Measurements from ENCODE around the gene ARMC8.

ARMC8 gene

DNA sequence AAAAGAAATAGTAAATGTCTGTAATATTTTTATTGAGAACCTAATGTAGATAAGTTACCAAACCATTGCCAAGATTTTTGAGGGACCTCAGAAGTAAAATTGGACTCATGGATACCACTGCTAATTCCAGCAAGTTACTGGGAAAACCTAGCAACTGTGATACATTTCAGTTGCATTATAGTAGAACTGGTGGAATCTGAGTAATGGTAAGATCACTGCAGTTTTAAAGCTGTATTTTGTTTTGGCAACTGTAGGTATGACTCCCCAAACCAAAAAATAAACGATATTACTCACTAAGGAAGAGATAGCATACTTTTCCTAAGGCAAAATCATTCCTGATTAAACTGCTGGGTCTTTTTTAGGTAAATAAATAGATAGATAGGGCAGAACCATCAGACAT lies 54.0 kb downstream of the ARMC8 start:
- no peaks in the 10 kb centered on the region for H3K27me3 ChIP-seq (ENCODE audit: control insufficient read depth, insufficient read depth, low read length, poor library complexity, severe bottlenecking)
- no peaks in the 10 kb centered on the region for H3K4me1 ChIP-seq (ENCODE audit: control insufficient read depth, insufficient read depth, low read length)
- no peak overlapping the region for H3K4me3 ChIP-seq (ENCODE audit: insufficient read depth, low read depth, low read length)
- no peaks in the 10 kb centered on the region for H3K9me3 ChIP-seq (ENCODE audit: control insufficient read depth, low read length)
- 92% methylated on average over 1 of the region's 1 CpG; no CpG with 5 or more reads in 1 of the 2 experiments for WGBS, 2 experiments
- H3K27ac ChIP-seq (ENCODE audit: insufficient read depth, low read depth, low read length, poor library complexity, severe bottlenecking): no peak overlapping the region
- H3K36me3 ChIP-seq (ENCODE audit: control insufficient read depth, insufficient read depth, low read length): peaks cover 28% of the 10 kb centered on the region

DNA sequence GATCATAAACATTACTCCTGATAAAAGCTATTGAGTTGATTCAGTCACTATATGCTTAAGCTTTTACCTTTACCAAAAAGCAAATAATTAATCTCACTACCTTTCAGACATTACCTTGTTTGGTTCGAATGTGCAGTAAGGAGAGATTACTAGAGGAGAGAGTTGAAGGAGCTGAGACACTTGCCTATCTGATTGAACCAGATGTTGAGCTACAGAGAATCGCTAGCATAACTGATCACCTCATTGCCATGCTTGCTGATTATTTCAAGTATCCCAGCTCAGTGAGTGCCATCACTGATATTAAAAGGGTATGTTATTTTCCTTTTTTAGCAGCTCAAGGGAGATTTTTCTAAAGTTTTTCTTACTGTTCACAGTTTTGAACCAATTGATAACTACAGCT lies 54.6 kb downstream of the ARMC8 start:
- H3K27ac ChIP-seq (ENCODE audit: insufficient read depth, low read depth, low read length, poor library complexity, severe bottlenecking): no peak overlapping the region
- H3K36me3 ChIP-seq (ENCODE audit: control insufficient read depth, insufficient read depth, low read length): peaks cover 24% of the 10 kb centered on the region
- no peaks in the 10 kb centered on the region for H3K4me1 ChIP-seq (ENCODE audit: control insufficient read depth, insufficient read depth, low read length)
- 88 to 95% methylated on average over 1 to 2 of the region's 2 CpGs for WGBS, 2 experiments
- no peak overlapping the region for H3K4me3 ChIP-seq (ENCODE audit: insufficient read depth, low read depth, low read length)
- H3K9me3 ChIP-seq (ENCODE audit: control insufficient read depth, low read length): no peaks in the 10 kb centered on the region
- H3K27me3 ChIP-seq (ENCODE audit: control insufficient read depth, insufficient read depth, low read length, poor library complexity, severe bottlenecking): no peaks in the 10 kb centered on the region

DNA sequence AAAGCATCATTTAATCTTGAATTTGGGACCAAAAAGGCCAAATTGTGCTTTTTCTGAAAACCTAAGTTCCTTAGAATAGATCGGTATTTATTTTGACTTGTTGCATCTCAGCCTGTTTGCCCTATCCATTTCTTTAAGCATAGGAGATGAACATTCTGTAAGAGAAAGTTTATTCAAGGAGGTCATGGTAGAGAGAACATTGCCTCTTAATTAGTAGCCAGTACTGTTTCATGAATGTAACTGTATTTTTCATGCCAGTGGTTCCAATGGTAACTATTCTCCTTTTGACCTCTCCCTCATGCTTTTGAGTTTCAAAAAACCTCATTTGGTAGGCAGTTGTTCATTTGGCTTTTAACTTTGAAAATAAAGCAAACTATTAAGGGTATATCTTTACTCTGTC lies 55.4 kb downstream of the ARMC8 start:
- H3K4me3 ChIP-seq (ENCODE audit: insufficient read depth, low read depth, low read length): no peak overlapping the region
- H3K4me1 ChIP-seq (ENCODE audit: control insufficient read depth, insufficient read depth, low read length): no peaks in the 10 kb centered on the region
- H3K36me3 ChIP-seq (ENCODE audit: control insufficient read depth, insufficient read depth, low read length): peaks cover 24% of the 10 kb centered on the region
- H3K27me3 ChIP-seq (ENCODE audit: control insufficient read depth, insufficient read depth, low read length, poor library complexity, severe bottlenecking): no peaks in the 10 kb centered on the region
- WGBS, 2 experiments: 100% methylated on average over 1 of the region's 1 CpG
- H3K9me3 ChIP-seq (ENCODE audit: control insufficient read depth, low read length): no peaks in the 10 kb centered on the region
- H3K27ac ChIP-seq (ENCODE audit: insufficient read depth, low read depth, low read length, poor library complexity, severe bottlenecking): no peak overlapping the region

DNA sequence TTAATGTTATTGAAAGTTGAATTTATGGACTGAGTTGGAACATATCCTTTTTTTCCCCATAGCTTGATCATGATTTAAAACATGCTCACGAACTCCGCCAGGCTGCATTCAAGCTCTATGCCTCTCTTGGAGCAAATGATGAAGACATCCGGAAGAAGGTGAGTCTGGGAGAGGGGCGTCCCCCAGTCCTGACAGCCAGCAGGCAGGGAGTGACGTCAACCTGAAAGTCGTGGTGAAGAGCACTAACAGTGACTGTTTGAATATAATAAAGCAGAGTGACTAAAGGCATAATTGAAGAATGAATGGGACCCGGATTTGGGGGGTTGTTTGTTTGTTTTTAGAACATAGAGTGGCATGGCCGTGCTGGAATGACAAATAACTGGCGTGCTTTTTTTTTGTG lies 57.9 kb downstream of the ARMC8 start:
- H3K4me1 ChIP-seq (ENCODE audit: control insufficient read depth, insufficient read depth, low read length): no peaks in the 10 kb centered on the region
- 96 to 98% methylated on average over 9 of the region's 9 CpGs for WGBS, 2 experiments
- no peaks in the 10 kb centered on the region for H3K27me3 ChIP-seq (ENCODE audit: control insufficient read depth, insufficient read depth, low read length, poor library complexity, severe bottlenecking)
- H3K36me3 ChIP-seq (ENCODE audit: control insufficient read depth, insufficient read depth, low read length): peaks cover 22% of the 10 kb centered on the region
- H3K4me3 ChIP-seq (ENCODE audit: insufficient read depth, low read depth, low read length): no peak overlapping the region
- no peaks in the 10 kb centered on the region for H3K9me3 ChIP-seq (ENCODE audit: control insufficient read depth, low read length)
- H3K27ac ChIP-seq (ENCODE audit: insufficient read depth, low read depth, low read length, poor library complexity, severe bottlenecking): no peak overlapping the region

DNA sequence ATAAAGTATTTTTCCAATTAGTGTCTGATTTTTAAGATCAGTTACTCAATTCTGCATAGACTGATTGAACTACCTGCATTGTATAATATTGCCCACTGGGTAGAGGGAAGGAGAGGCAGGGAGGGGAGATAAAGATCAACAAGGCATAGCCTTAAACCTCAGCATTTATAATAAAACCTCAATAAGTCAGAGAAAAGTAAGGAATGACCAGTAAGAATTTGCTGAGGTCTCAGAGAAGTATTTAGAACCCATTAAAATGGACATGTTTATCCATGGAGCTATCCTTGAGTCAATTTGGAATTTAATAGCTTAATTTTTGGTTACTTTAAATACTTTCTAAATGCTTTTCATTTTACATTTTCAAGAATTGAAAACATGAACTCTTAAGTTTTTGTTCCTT lies 62.5 kb downstream of the ARMC8 start:
- H3K36me3 ChIP-seq (ENCODE audit: control insufficient read depth, insufficient read depth, low read length): peaks cover 14% of the 10 kb centered on the region
- no peaks in the 10 kb centered on the region for H3K4me1 ChIP-seq (ENCODE audit: control insufficient read depth, insufficient read depth, low read length)
- no peaks in the 10 kb centered on the region for H3K9me3 ChIP-seq (ENCODE audit: control insufficient read depth, low read length)
- H3K4me3 ChIP-seq (ENCODE audit: insufficient read depth, low read depth, low read length): no peak overlapping the region
- H3K27me3 ChIP-seq (ENCODE audit: control insufficient read depth, insufficient read depth, low read length, poor library complexity, severe bottlenecking): no peaks in the 10 kb centered on the region
- H3K27ac ChIP-seq (ENCODE audit: insufficient read depth, low read depth, low read length, poor library complexity, severe bottlenecking): no peak overlapping the region

DNA sequence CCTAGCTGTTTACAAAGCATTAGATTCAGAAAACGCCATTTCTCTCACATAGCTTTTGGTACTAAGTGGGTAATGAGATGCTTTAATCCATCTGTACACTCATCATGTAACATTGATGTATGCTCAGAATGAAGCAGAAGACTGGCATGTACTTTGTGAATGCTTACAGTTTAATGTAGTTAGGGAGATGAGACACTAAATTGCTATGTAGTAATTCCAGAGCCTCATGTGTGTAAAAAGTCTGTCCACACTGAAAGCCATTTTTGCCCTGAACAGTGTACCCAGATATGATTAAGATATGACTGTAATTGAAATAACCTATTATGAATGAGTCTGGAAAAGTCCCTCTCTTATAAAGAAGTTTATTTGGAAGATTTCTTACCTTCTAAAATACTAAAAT lies 66.5 kb downstream of the ARMC8 start:
- peaks cover 3% of the 10 kb centered on the region for H3K36me3 ChIP-seq (ENCODE audit: control insufficient read depth, insufficient read depth, low read length)
- H3K27ac ChIP-seq (ENCODE audit: insufficient read depth, low read depth, low read length, poor library complexity, severe bottlenecking): no peak overlapping the region
- no peaks in the 10 kb centered on the region for H3K9me3 ChIP-seq (ENCODE audit: control insufficient read depth, low read length)
- no peak overlapping the region for H3K4me3 ChIP-seq (ENCODE audit: insufficient read depth, low read depth, low read length)
- WGBS, 2 experiments: 100% methylated on average over 1 of the region's 1 CpG; no CpG with 5 or more reads in 1 of the 2 experiments
- no peaks in the 10 kb centered on the region for H3K27me3 ChIP-seq (ENCODE audit: control insufficient read depth, insufficient read depth, low read length, poor library complexity, severe bottlenecking)
- no peaks in the 10 kb centered on the region for H3K4me1 ChIP-seq (ENCODE audit: control insufficient read depth, insufficient read depth, low read length)

DNA sequence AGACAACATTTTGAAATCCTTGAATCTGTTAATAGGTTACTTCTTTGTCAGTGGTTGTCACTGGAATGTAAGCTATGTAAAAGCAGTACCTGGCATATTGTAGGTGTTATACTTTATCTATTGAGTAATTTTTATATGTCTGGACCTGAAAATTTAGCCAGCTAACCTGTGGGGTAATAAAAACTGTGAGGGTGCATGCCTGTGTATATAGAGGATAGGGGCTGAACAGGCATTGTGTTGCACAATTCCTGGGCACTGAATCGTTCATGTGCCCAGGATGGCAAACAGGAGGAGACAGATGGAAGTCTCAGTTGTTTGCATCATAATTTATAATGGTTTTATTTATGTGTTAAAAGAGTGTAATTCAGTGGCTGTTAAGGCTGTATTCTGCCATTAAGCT lies 67.1 kb downstream of the ARMC8 start:
- no peak overlapping the region for H3K4me3 ChIP-seq (ENCODE audit: insufficient read depth, low read depth, low read length)
- peaks cover 3% of the 10 kb centered on the region for H3K36me3 ChIP-seq (ENCODE audit: control insufficient read depth, insufficient read depth, low read length)
- WGBS, 2 experiments: 94 to 95% methylated on average over 1 of the region's 1 CpG
- no peaks in the 10 kb centered on the region for H3K9me3 ChIP-seq (ENCODE audit: control insufficient read depth, low read length)
- H3K4me1 ChIP-seq (ENCODE audit: control insufficient read depth, insufficient read depth, low read length): no peaks in the 10 kb centered on the region
- no peaks in the 10 kb centered on the region for H3K27me3 ChIP-seq (ENCODE audit: control insufficient read depth, insufficient read depth, low read length, poor library complexity, severe bottlenecking)
- H3K27ac ChIP-seq (ENCODE audit: insufficient read depth, low read depth, low read length, poor library complexity, severe bottlenecking): no peak overlapping the region

DNA sequence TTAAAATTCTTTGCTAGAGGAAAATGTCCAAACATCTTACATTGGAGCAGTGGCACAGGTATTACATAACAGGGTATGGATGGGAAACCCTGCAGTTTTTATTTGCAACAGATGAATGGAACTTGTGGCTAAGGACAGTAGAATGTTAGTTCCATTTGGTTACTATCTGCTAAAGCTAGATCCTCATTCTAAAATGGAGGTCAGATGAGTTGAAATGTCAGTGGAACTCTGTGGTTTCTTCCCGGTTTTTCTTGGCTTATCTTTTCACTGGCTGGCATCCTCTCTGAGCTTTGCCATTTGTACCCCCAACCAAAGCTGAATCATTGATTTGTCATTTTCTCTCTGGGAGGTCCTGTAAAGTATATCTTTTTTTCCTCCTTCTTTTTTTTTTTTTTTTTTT lies 68.9 kb downstream of the ARMC8 start:
- H3K27ac ChIP-seq (ENCODE audit: insufficient read depth, low read depth, low read length, poor library complexity, severe bottlenecking): no peak overlapping the region
- H3K27me3 ChIP-seq (ENCODE audit: control insufficient read depth, insufficient read depth, low read length, poor library complexity, severe bottlenecking): no peaks in the 10 kb centered on the region
- H3K9me3 ChIP-seq (ENCODE audit: control insufficient read depth, low read length): no peaks in the 10 kb centered on the region
- no peaks in the 10 kb centered on the region for H3K36me3 ChIP-seq (ENCODE audit: control insufficient read depth, insufficient read depth, low read length)
- H3K4me1 ChIP-seq (ENCODE audit: control insufficient read depth, insufficient read depth, low read length): no peaks in the 10 kb centered on the region
- no peak overlapping the region for H3K4me3 ChIP-seq (ENCODE audit: insufficient read depth, low read depth, low read length)
- WGBS, 2 experiments: 94 to 100% methylated on average over 1 of the region's 1 CpG

DNA sequence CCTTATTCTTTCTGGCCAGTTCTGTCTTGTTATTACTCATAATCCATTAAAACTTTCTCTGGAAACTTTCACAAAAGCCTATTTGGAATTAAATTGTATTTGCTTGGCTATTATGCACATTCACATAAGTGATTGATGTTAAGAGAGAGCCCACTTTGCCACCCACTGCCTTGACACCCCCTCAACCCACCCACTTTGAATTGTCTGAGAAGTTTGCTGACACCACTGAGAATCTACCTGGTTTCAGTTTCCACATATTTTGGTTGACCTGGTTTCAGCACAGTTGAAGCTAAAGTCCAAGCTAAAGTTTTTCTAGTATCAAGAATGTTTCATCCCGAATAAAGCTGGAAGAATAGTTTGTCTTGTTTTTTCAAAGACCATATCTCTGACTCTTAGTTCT lies 70.9 kb downstream of the ARMC8 start:
- H3K36me3 ChIP-seq (ENCODE audit: control insufficient read depth, insufficient read depth, low read length): no peaks in the 10 kb centered on the region
- no peaks in the 10 kb centered on the region for H3K27me3 ChIP-seq (ENCODE audit: control insufficient read depth, insufficient read depth, low read length, poor library complexity, severe bottlenecking)
- WGBS, 2 experiments: 93 to 94% methylated on average over 1 of the region's 1 CpG

DNA sequence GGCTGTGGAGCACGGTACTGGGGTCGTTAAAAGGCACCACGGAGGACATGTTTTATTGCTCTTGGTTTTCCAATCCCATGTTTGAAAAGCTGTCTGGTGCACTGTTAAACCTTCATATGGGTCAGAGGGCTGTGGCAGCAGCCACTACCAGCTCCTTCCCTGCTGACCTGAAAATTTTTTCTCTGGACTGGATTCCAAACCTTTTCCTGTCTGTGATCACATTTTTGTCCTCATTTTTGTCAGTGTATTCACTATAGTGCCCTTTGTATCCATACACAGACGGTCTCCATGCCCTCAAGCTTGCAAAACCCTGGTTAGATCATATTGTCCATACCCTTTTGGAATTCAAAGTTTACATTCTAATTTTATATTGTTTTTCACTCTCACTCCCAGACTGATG lies 72.0 kb downstream of the ARMC8 start:
- H3K4me1 ChIP-seq (ENCODE audit: control insufficient read depth, insufficient read depth, low read length): no peaks in the 10 kb centered on the region
- H3K27me3 ChIP-seq (ENCODE audit: control insufficient read depth, insufficient read depth, low read length, poor library complexity, severe bottlenecking): no peaks in the 10 kb centered on the region
- H3K27ac ChIP-seq (ENCODE audit: insufficient read depth, low read depth, low read length, poor library complexity, severe bottlenecking): no peak overlapping the region
- WGBS, 2 experiments: 95 to 98% methylated on average over 4 of the region's 4 CpGs
- no peaks in the 10 kb centered on the region for H3K9me3 ChIP-seq (ENCODE audit: control insufficient read depth, low read length)
- H3K4me3 ChIP-seq (ENCODE audit: insufficient read depth, low read depth, low read length): no peak overlapping the region
- H3K36me3 ChIP-seq (ENCODE audit: control insufficient read depth, insufficient read depth, low read length): no peaks in the 10 kb centered on the region

More for the DNA sequence above, 70.9 kb downstream of the ARMC8 start:
- H3K27ac ChIP-seq (ENCODE audit: insufficient read depth, low read depth, low read length, poor library complexity, severe bottlenecking): no peak overlapping the region
- H3K4me1 ChIP-seq (ENCODE audit: control insufficient read depth, insufficient read depth, low read length): no peaks in the 10 kb centered on the region
- no peak overlapping the region for H3K4me3 ChIP-seq (ENCODE audit: insufficient read depth, low read depth, low read length)
- no peaks in the 10 kb centered on the region for H3K9me3 ChIP-seq (ENCODE audit: control insufficient read depth, low read length)

DNA sequence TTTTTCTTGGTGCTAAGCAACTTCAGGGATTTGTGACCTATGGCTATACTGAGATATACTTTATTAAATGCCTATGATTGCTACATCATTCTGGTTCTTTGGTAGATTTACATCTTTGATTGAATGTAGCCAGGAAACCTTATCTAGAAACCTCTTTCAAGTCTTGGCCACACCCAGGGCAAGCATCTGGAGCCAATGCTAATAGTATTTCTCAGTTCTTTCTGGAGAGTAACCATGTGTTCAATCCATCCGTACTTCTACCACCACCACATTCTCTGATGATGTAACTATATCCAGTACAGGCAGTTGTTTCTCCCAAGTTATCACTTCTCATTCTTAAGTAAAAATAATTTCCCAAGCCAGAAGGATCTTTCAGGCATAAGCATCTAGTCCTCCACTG lies 73.5 kb downstream of the ARMC8 start:
- Histone ChIP-seq H3K27me3 (ENCODE audit: control insufficient read depth, insufficient read depth, low read length, poor library complexity, severe bottlenecking) (no peaks in the 10 kb centered on the region), H3K27ac (ENCODE audit: insufficient read depth, low read depth, low read length, poor library complexity, severe bottlenecking) (no peak overlapping the region), H3K4me3 (ENCODE audit: insufficient read depth, low read depth, low read length) (no peak overlapping the region), H3K9me3 (ENCODE audit: control insufficient read depth, low read length) (no peaks in the 10 kb centered on the region), H3K4me1 (ENCODE audit: control insufficient read depth, insufficient read depth, low read length) (no peaks in the 10 kb centered on the region), H3K36me3 (ENCODE audit: control insufficient read depth, insufficient read depth, low read length) (no peaks in the 10 kb centered on the region)
- 90 to 92% methylated on average over 1 of the region's 1 CpG for WGBS, 2 experiments
